GM19239 (cell line): Measurements from ENCODE around the gene CALCOCO1.

Experiments used
- DNase-seq: peaks from one replicate; pipeline ENCODE4 v3.0.0; 2011; ENCODE audit warnings: low spot score; ENCODE audit not compliant: insufficient read length
- FAIRE-seq: peaks from 2 replicates; lab custom pipeline; 2011; peaks lifted over from hg19 to GRCh38; lab: Jason Lieb, UNC

Gene CALCOCO1

DNA sequence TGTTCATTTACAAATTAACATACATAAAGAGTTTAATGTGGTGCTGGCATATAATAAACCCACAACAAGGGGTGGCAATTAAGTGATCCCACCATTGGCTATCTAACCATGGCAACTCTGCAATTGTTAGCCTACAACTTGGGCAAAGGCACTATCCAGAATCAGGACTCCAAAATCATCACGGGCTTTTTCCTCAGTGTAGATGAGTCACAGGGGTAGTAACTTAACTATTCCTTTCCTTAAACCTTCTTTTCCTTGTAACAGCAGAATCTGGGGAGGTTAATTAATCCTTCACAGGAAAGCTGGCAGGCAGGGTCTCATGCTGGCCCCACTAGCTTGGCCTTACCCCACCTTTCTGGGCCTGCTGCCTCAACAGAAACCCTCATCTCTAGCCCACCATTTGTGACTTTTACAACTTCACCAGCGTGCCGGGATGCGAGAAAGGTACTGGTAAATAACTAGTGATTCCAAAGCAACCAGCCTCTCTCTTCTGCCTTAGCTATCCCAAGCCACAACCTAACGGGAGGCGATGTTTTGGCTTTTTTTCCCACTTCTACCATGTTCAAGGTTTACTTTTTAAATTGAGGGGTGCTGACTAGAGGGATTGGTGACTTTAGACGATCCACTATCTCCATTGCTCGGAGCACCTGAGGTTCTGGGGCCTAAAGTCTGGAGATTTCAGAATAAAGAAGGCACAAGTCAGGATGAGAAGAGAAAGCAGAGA is 52.1 kb downstream of the CALCOCO1 start:
- FAIRE-seq, result peak; percentile 52
- no peak for DNase-seq

DNA sequence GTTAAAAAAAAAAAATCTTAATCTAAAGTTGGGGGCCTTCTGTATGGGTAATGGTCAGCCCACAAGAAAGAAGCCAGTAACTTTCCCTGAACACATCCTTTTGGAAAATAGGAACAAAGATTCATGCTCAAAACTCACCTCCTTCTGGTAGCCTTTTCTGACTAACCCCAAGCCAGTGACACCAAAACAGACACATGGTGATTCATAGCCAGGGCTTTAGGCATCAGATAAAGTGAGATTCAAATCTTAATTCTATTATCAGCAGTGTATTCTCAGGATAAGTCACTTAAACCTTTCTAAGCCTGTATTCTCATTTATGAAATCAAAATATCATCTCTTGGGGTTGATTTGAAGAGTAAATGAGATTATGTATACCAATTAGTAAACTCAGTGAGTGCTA is 56.3 kb downstream of the CALCOCO1 start:
- FAIRE-seq (no peak), DNase-seq (no peak)

DNA sequence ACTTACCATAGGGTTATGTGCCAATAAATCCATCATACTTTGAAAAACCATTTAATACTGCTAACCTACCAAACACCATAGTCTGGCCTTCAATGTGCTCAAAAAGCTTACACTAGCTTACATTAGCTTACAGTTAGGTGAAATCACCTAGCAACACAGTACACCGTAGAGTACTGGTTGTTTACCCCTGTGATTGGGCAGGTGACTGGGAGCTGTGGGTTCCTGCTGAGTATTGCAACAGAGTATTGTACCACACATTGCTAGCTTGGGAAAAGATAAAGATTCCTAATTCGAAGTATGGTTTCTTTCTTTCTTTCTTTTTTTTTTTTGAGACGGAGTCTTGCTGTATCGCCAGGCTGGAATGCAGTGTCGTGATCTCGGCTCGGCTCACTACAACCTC is 56.9 kb downstream of the CALCOCO1 start:
- FAIRE-seq (no peak), DNase-seq (no peak)

DNA sequence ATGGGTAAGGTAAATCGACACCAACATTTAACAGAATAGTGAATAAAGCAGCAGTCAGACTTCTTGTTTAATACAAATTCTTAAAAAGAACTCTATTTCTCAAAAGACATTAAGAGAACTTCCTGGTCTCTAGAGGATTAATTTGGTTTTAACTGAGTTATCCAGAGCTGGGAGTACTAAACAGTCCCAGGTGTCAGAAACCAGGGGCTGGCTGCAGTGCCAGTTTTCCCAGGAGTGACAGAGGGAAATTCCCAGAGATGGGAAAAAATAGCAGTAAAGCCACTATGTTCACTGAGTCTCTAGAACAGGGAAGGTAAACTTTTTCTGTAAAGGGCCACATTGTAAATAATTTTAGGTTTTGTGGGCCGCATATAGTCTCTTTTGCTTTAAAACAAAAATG is 60.2 kb downstream of the CALCOCO1 start:
- FAIRE-seq, result no peak
- no peak for DNase-seq

DNA sequence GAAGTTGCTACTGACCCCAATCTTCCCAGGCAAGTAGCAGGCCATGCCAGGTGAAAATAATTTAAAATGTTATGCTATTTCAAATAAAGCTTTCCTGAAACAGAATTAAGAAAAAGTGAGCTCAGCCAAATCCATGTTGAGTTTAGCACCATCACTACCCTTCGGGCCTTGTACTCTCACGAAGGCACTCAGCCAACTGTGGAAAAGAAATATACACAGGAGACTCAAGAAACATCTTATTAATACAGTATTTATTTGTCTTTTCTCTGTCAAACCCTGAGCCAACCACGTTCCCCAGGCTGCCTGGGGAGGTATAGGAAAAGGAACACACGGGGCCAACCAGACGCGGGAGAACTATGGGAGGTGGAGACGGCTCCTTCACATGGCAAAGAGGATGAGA is 62.3 kb downstream of the CALCOCO1 start:
- DNase-seq (no peak), FAIRE-seq (no peak)

DNA sequence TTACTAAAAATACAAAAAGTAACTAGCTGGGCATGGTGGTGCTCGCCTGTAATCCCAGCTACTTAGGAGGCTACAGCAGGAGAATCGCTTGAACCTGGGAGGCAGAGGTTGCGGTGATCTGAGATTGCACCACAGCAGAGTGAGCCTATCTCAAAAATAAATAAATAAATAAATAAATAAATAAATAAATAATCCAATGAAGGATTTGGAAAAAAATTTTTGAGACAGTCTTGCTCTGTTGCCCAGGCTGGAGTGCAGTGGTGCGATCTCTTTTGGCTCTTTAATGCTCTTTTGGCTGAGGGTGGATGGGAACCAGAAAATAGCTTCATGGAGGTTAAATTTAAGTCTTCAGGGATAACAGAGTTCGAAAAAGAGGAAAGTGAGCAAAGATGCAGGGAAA is 63.1 kb downstream of the CALCOCO1 start:
- no peak for DNase-seq
- no peak for FAIRE-seq

DNA sequence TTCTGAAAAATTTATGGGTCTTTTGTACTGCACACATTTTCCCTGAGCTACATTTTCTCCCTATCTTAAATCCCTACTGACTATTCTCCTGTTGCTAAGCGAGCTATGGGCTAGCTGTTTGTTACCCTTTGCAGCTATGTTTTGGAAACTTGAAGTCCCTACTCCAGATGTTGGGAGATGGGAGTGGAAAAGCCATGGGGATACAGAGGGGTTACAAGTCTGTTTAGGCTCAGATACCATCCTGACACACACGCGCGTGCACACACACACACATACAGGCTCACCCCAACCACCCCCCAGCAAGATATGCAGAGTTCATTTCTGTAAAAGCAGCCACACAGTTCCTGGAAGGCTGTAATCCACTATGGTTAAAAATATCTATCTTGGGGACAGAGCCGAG is 67.2 kb downstream of the CALCOCO1 start:
- DNase-seq (no peak), FAIRE-seq (no peak)

DNA sequence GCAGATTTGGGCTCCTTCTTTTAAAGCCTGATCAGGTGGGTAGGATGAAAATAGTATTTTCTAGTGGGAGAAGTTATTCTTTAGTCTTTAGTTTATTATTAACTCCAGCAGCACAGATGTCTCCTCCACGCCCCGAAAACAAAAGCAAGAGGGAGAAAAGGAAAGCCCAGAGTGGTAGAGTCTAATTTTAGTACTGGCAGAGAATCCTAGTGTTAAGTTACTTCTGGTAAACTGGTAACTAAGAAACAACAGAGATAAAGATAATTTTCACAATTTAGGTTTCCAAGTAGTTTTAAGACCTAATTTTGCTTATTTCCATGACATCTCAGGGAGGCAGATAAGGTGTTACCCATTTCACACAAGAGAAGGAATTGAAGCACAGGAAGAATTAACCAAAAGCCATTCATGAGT is 67.7 kb downstream of the CALCOCO1 start:
- no peak for DNase-seq

DNA sequence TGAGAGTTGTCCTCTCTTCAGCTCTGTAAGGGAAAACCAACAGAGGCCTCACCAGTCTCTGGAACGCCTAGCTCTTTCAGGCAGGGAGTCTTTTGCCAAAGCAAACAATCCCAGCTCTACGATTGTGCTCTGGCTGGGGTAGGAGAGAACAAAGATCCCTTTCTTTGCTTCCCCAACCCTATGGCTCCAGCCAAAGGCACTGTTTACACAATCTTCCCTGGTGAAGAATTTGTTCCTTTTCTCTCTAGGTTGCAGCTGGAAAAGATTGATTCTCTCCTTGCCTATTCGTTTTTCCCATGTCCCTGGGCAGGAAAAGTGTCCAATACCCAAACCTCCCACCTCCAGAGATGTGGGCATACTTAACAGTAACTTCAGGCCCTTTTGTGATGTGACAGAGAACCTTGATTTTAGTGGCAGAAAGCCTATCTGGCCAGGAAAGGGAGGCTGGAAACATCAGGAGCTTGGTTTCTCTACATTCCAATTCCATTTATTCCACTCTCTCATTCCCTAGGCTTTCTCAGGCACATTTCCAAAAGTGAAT is 68.2 kb downstream of the CALCOCO1 start:
- DNase-seq (no peak), FAIRE-seq (peak; percentile 45)

More for the DNA sequence above, 67.7 kb downstream of the CALCOCO1 start:
- FAIRE-seq, result no peak
